HG03066 (cell line): ENCODE measurements around the gene DMWD.

Experiments used
- ATAC-seq: cut with Tn5 transposase; IDR thresholded peaks from one replicate; pipeline ENCODE4 v1.9.1; 2021; ENCODE audit warnings: low read depth; ENCODE audit not compliant: unreplicated experiment

Gene DMWD

GRCh38 chr19:45789035-45789786 lies 3.4 kb downstream of the DMWD start:
- ATAC-seq: no peak

GRCh38 chr19:45786533-45786894 lies 6.1 kb downstream of the DMWD start:
- ATAC-seq: no peak

DNA sequence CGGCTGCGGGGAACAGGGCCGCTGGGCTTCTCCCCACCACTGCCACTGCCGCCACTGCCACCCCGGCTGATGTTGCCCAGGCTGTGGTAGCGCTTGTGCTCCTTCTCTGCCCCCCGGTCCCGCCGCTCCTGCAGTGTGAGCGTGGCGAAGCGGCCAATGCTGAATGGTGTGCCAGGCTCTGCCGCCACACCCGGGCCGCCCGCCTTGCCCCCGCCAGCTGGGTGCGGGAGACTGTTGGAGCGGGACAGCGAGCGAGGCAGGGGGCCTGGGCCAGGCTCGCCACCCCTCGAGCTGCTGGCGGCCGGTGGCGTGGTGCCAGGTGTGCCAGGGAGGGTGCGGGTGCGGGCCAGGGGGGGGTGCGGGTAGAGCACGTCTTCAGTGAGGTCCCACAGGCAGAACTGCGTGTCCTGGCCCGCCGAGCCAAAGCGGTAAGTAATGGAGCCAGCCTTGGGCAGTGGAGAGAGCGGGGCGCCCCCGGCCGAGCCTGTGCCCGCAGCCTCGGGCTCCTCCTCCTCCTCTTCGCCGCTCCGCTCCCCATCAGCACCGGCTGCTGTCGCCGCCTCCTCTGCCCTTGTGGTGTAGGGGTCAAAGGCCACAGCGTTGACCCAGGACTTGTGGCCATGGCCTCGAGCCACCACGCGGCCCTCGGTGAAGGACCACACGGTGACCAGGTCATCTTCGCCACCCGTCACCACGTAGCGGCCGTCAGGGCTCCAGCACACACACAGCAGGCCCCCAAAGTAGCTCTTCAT lies 6.7 kb downstream of the DMWD start:
- no peak for ATAC-seq

GRCh38 chr19:45785097-45785496 lies 7.5 kb downstream of the DMWD start:
- ATAC-seq: no peak

- ATAC-seq: no peak
These were observed 8.5 kb downstream of the DMWD start for GRCh38 chr19:45784096-45784495.

DNA sequence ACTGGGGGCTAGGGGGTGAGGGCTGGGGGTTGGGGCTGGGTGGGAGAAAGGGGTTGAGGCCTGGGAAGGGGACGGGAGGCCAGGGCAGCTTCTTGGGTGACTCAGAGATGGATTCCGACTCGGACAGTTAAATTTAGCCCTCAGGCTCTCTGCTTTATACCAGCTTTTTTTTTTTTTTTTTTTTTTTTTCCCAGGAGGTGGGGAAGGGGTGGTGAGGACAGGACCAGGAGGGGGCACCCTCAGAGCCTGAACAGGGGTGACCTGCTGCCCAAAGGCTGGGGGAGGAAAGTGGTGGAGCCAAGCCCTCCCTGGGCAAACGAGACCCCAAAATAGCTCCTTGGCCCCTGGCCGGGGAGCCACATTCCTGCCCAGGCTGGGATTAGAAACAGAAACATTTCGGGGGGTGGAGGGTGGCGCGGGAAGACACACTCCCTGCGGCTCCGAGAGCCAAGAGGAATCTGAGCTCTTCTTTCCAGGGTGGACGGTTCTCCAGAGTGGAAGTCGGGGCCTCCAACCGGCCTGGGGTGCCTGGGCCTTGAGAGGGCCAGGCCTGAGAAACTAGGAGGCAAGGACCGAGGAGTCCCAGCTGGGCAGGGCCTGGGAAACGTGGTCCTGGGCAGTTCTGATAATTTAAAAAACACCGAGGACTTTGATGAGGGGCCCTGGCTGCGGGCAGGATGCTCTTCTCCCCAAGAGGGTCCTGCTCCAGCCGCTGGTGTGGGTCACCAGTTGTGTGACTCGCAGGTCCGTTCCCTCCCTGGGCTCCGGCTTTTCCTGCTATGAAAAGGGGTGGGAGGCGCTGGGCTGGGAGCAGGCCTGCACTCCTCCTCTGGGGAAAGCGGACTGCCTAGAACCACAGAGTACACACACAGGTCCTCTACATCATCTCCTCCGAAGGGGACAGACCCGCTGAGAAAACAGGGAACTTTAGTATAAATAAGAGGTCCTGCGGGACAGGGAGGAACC lies 9.5 kb downstream of the DMWD start:
- no peak for ATAC-seq

GRCh38 chr19:45782162-45782691 lies 10.4 kb downstream of the DMWD start, which contains the start of gene DMPK:
TSS of gene DMPK (minus strand) at chr19:45782490. CDS start at chr19:45782352, 138 bp downstream.
- ATAC-seq: no peak

GRCh38 chr19:45781214-45782161 lies 11.2 kb downstream of the DMWD start:
- no peak for ATAC-seq

- ATAC-seq: no peak
These were observed 12.0 kb downstream of the DMWD start for GRCh38 chr19:45780448-45781213.

DNA sequence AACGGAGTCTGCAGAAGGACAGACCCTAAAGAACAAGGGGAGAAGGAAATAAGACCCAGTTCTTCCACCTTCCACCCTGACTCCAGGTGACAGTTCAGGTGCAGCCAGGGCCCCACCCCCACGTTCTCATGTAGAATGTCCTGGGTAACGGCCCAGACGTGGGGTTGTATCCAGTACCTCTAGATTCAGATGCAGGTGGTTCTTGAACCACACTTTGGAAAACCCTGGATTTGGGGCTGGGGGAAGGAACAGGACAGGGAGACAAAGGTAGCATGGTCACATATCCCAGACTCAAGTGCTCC lies 12.5 kb downstream of the DMWD start:
- no peak for ATAC-seq

DNA sequence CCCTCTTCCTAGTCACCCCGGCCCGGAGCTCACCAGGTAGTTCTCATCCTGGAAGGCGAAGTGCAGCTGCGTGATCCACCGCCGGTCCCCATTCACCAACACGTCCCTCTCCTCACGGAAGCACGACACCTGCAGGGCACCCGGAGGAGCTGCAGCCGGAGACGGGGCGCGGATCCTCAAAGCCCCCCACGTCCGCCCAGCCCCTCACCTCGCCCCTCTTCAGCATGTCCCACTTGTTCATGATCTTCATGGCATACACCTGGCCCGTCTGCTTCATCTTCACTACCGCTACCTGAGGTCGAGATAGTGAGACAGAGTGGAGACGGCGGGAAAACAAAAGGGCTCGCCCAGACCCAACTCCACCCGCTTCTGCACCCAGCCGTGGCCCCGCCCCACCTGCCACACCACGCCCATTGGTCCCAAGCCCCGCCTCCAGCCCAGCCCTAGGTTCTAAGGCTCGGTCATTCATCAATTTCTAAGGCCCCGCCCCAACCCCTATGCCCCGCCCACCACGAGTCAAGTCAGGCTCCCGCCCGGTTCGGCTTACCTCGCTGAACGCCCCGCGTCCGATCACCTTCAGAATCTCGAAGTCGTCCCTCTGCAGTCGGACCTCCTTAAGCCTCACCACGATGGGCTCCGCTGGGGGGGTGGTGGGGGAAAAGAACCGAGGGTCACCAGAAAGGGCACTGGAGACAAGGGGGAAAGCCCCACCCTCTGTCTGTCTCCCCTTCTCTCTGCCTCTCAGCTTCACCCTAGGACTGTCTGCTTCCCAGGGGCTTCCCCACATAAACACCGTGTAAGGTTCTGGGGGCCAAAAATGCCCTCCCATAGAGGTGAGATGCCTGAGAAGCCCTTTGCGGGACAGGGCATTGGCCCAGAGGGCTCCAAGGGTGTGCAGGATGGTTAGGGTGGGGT lies 13.2 kb downstream of the DMWD start:
- ATAC-seq: peak; percentile 88

DNA sequence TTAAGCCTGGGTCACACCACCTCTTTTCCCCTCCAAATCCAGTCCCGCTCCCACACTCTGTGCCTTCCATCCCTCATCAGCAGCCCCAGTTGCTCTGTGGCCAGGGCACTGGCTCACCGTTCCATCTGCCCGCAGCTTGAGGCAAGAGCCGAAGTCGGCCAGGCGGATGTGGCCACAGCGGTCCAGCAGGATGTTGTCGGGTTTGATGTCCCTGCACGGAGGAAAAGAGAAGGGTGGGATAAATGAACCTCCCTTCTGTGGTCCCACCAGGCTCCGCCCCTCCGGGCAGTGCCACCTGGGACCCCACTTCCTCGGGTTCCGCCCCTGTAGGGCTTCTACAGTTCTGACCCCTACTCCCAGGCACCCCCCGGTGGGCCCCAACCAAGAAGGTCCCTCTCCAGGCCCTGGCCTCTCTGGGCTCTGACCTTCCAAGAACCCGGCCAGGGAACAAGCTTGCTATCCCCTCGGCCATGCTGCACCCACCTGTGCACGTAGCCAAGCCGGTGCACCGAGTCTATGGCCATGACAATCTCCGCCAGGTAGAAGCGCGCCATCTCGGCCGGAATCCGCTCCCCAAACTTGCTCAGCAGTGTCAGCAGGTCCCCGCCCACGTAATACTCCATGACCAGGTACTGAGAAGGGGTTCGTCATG lies 14.5 kb downstream of the DMWD start:
- ATAC-seq: no peak

- ATAC-seq: no peak
These were observed 15.2 kb downstream of the DMWD start for GRCh38 chr19:45777395-45777961.

- no peak for ATAC-seq
These were observed 17.9 kb downstream of the DMWD start for GRCh38 chr19:45774765-45775164.

- ATAC-seq: no peak
These were observed 19.3 kb downstream of the DMWD start for GRCh38 chr19:45773384-45773783.

GRCh38 chr19:45772912-45773311 lies 19.7 kb downstream of the DMWD start:
- no peak for ATAC-seq
